ENCODE results near the gene BRINP1. TPM values are rescaled to one million over a fixed set of nuclear protein-coding genes. Genes with fewer than 3 reads are reported as not detected.

The BRINP1 gene
- total RNA-seq, 1 donor from 2014 or later: not detected

DNA sequence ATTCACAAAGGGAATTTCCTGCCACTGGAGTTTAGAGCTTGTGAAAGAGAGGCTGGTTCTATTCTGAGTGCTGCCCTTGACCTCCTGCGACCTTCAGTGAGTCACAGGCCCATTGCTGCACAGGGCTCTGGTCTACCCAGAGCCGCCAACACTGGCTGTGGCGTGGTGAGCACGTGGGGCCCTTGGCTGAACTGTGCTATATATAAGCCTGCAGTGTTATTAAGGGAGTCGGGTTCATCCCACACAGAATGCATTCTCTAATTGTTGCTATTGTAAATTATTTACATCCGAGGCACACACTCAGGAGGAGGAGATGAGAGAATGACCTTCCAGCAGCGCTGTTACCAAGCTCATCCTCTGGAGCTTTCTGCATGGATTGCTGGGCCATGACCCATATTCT, 47.1 kb downstream of the BRINP1 start:
- no peak for DNase-seq (ENCODE audit: low spot score)
- intact Hi-C loops (cut with micrococcal nuclease): no loop called here
- H3K9me3 Mint-ChIP-seq: peaks cover 10% of the 10 kb centered on the region
- H3K4me3 Mint-ChIP-seq (ENCODE audit: low read depth): no peak overlapping the region
- no peak overlapping the region for H3K27ac Mint-ChIP-seq
- no peaks in the 10 kb centered on the region for H3K27me3 Mint-ChIP-seq (ENCODE audit: low read depth)
- H3K4me1 Mint-ChIP-seq (ENCODE audit: low read depth): no peaks in the 10 kb centered on the region
- H3K36me3 Mint-ChIP-seq (ENCODE audit: low read depth): no peaks in the 10 kb centered on the region

DNA sequence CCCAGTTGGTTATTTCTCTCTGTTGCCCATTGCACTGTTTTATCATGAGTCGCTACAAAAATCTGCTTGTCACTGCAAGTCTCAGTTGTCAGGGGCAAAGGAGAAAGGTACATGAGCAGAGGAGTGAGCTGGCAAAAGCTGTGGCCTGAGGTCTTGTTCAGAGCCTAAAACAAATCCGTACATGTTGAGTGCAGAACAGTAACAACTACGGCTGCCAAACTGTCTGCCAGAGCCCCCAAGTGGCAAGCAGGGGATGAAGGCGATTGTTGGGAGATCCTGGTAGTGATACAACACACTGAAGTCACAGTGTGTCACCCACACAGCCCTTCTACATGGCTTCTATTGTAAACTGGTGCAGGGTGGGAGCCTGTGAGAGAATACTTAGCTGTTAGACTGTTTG, 50.9 kb downstream of the BRINP1 start:
- H3K27ac Mint-ChIP-seq: no peak overlapping the region
- no peak for DNase-seq (ENCODE audit: low spot score)
- H3K4me1 Mint-ChIP-seq (ENCODE audit: low read depth): no peaks in the 10 kb centered on the region
- H3K9me3 Mint-ChIP-seq: peaks cover 15% of the 10 kb centered on the region
- no peaks in the 10 kb centered on the region for H3K27me3 Mint-ChIP-seq (ENCODE audit: low read depth)
- intact Hi-C loops (cut with micrococcal nuclease): no loop called here
- H3K36me3 Mint-ChIP-seq (ENCODE audit: low read depth): no peaks in the 10 kb centered on the region
- H3K4me3 Mint-ChIP-seq (ENCODE audit: low read depth): no peak overlapping the region

DNA sequence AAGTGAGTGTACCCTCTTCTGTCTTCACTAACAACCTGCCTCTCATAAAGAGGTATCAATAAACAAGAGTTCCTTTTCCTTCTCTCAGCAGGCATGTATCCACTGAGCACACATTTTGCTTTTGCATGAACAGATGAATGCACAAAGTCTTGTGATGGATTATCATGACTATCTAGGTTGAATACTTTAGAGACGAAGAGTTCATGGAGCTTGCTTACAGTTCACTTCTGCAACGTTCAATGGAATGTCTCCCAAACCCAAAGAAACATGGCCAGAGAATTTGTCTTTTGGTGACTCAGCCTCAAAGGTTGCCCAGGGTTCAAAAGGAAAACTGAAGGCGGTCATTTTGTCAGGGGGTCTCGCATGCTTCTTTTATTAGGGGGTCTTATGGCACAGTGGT, 55.4 kb downstream of the BRINP1 start:
- no peak for DNase-seq (ENCODE audit: low spot score)
- H3K27me3 Mint-ChIP-seq (ENCODE audit: low read depth): no peaks in the 10 kb centered on the region
- no peaks in the 10 kb centered on the region for H3K4me1 Mint-ChIP-seq (ENCODE audit: low read depth)
- intact Hi-C loops (cut with micrococcal nuclease): no loop called here
- peaks cover 5% of the 10 kb centered on the region for H3K9me3 Mint-ChIP-seq
- no peaks in the 10 kb centered on the region for H3K36me3 Mint-ChIP-seq (ENCODE audit: low read depth)
- no peak overlapping the region for H3K4me3 Mint-ChIP-seq (ENCODE audit: low read depth)
- H3K27ac Mint-ChIP-seq: no peak overlapping the region

DNA sequence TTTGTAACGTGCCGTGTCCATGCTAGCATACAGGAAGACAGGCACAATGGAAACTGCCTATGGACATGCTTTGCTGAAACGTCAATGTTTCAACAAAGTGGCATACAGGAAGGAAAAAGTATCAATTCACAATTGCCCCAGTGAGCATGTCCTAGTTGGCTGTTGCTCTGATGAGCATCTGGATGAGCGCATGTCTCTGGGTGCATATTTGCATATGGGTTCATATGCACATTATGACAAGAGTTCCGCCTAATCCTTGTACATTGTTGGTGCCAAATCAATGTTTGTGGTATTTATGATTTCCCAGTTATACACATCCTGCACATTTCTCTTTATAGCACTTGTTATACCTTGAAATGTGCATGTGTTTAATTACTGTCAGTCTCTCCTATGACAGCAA, 58.5 kb downstream of the BRINP1 start:
- no peaks in the 10 kb centered on the region for H3K4me1 Mint-ChIP-seq (ENCODE audit: low read depth)
- H3K27ac Mint-ChIP-seq: no peak overlapping the region
- H3K27me3 Mint-ChIP-seq (ENCODE audit: low read depth): no peaks in the 10 kb centered on the region
- intact Hi-C loops (cut with micrococcal nuclease): no loop called here
- DNase-seq (ENCODE audit: low spot score): no peak
- no peaks in the 10 kb centered on the region for H3K36me3 Mint-ChIP-seq (ENCODE audit: low read depth)
- peaks cover 5% of the 10 kb centered on the region for H3K9me3 Mint-ChIP-seq
- H3K4me3 Mint-ChIP-seq (ENCODE audit: low read depth): no peak overlapping the region

GRCh38 chr9:119307471-119307870, 61.8 kb downstream of the BRINP1 start:
- intact Hi-C loops (cut with micrococcal nuclease): no loop called here
- DNase-seq (ENCODE audit: low spot score): no peak
- Mint-ChIP-seq H3K4me1 (ENCODE audit: low read depth) (no peaks in the 10 kb centered on the region), H3K27me3 (ENCODE audit: low read depth) (no peaks in the 10 kb centered on the region), H3K4me3 (ENCODE audit: low read depth) (no peak overlapping the region), H3K36me3 (ENCODE audit: low read depth) (no peaks in the 10 kb centered on the region), H3K9me3 (no peaks in the 10 kb centered on the region), H3K27ac (no peak overlapping the region)

DNA sequence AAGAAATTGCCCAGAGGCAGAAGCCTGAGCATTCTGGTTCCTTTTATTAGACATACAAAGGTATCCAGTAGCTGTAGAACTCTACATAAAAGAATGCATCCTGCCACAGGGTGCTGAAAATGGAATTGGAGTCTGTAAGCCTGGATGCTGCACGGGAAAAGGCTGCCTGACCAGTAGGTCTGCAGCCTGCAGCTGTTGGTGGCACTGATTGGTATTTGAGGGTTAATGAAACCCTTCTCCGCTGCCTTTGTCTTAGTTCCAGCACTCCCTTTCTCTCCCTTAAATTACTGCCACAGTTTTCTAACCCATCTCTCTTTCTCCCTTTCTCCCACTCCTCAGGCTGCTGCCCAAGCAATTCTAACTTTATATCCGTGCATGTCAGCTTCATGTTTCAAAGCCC, 64.7 kb downstream of the BRINP1 start:
- Mint-ChIP-seq H3K36me3 (ENCODE audit: low read depth) (no peaks in the 10 kb centered on the region), H3K9me3 (no peaks in the 10 kb centered on the region), H3K27ac (no peak overlapping the region), H3K27me3 (ENCODE audit: low read depth) (no peaks in the 10 kb centered on the region), H3K4me1 (ENCODE audit: low read depth) (no peaks in the 10 kb centered on the region), H3K4me3 (ENCODE audit: low read depth) (no peak overlapping the region)
- intact Hi-C loops (cut with micrococcal nuclease): no loop called here
- DNase-seq (ENCODE audit: low spot score): no peak

DNA sequence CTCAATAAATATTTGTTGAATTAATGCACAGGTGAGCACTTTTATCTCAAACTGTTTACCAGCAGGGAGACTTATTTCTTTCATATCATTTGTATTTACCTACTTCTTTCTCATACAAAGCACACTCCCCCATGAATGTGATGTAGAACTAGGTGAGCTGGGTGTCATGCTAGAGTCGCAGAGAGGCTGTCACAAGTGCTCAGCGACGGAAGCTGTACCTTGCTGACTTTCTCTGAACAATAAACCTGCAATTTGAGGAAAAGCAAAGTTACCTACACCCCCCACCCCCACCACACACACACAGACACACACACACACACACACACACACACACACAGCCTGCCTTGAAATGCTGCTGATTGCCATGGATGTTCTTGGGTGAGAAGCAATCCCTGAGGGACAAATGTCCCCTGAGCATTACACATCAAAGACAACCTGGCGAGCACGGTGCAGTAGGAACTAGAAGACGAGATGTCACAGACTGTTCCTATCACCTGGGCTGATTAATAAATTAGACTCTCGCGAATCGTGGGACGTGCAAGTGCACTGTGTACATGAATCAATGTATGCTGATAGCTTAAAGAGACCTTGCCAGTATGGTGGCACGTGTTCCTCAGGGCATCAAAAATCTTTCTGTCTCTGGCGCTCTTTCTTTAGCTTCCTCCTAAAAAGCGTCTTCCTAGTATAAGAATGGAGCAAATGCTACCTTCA, 66.1 kb downstream of the BRINP1 start:
- intact Hi-C loops (cut with micrococcal nuclease): no loop called here
- Mint-ChIP-seq H3K4me3 (ENCODE audit: low read depth) (no peak overlapping the region), H3K27ac (no peak overlapping the region), H3K27me3 (ENCODE audit: low read depth) (no peaks in the 10 kb centered on the region), H3K36me3 (ENCODE audit: low read depth) (no peaks in the 10 kb centered on the region), H3K4me1 (ENCODE audit: low read depth) (no peaks in the 10 kb centered on the region), H3K9me3 (no peaks in the 10 kb centered on the region)
- no peak for DNase-seq (ENCODE audit: low spot score)

DNA sequence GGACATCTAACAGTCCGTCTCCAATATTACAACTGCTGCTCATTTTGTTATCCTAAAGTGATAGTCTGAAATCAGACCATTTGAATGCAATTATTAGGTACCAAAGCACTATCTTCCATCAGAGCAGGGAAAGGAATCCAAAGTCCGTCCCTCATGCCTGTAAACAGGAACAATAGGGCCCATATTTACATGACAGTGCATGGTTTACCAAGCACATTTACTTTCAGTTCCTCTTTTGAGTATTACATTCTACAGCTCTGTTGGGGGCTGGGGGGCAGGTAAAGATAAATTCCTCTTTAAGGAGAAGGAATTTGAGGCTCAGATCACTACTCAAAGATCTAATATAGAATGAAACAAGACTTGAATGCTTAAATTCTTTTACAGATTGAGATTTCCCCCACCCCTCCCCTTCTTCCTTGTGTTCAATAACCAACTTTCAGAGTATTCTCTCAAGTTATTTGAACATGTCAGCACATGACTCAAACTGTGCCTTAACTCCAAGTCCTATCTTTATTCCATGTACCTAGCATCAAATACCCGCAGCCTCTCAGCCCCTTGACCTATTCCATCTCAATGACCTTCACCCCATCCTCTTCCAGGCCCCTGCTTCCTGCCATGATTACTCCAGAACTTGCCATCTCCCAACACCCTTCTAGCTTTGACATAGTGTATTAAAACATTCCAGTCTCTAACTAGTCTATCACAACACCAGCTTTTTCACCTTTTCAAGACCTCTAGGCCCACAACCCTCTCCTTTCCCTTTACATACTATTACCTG, 71.0 kb downstream of the BRINP1 start:
- Mint-ChIP-seq H3K27ac (no peak overlapping the region), H3K27me3 (ENCODE audit: low read depth) (no peaks in the 10 kb centered on the region)
- intact Hi-C loops (cut with micrococcal nuclease): no loop called here

DNA sequence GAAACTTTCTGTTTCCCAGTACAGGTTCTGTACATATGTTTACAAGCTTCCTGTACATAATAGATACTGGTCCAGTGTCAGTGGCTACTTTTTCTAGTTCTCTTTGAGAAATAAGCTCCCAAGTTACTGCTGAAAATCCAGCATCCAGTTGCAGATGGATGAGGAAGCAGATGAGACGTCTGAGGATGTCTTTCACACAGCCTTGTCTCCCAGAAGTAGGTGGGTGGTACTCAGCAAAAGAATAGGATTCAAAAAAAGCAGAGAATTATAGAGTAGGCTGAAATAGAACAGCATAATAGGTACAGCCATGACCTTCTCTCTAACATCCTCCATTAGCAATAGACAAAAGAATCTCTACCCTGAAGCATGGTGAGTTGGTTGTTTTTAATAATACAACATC, 77.7 kb downstream of the BRINP1 start:
- Mint-ChIP-seq H3K27me3 (ENCODE audit: low read depth) (no peaks in the 10 kb centered on the region), H3K36me3 (ENCODE audit: low read depth) (no peaks in the 10 kb centered on the region), H3K9me3 (no peaks in the 10 kb centered on the region), H3K4me1 (ENCODE audit: low read depth) (no peaks in the 10 kb centered on the region), H3K4me3 (ENCODE audit: low read depth) (no peak overlapping the region), H3K27ac (no peak overlapping the region)
- intact Hi-C loops (cut with micrococcal nuclease): loop anchor here (2.0 kb wide), 1 partner anchor 769 kb away; no protein-coding TSS in a partner anchor
- DNase-seq (ENCODE audit: low spot score): no peak

More for the DNA sequence above, 71.0 kb downstream of the BRINP1 start:
- DNase-seq (ENCODE audit: low spot score): no peak
- no peaks in the 10 kb centered on the region for H3K36me3 Mint-ChIP-seq (ENCODE audit: low read depth)
- no peak overlapping the region for H3K4me3 Mint-ChIP-seq (ENCODE audit: low read depth)
- H3K4me1 Mint-ChIP-seq (ENCODE audit: low read depth): no peaks in the 10 kb centered on the region
- H3K9me3 Mint-ChIP-seq: no peaks in the 10 kb centered on the region

DNA sequence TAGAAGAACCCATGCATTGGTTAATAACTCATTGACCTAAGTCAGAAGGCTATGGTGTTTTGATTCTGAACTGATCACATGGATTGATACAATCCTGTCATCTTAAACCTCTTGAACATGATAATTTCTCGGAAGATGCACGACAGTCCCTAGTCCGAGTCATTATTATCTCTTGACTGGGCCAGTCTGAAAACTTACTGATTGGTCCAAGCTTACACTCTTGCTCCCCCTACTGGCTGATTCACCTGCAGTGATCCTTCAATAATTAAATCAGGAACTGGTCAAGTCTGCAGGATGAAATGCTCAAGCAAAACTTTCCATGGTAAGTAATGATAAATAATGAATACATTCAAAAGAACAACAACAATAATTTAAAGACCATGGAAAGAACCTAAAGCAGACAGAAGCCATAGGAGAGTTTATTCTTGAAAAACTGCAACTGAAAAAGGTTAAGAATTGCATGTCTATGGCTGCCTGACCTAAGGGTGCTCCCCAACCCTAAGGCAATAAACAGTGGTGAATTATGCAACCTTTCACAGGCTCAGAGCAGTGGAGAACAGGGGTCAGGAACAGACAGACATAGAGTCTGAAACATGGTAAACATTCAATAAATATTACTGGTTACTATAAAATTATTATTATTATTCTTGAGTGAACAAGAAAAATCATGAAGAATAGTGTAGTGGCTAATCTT, 79.3 kb downstream of the BRINP1 start:
- Mint-ChIP-seq H3K9me3 (no peaks in the 10 kb centered on the region), H3K4me3 (ENCODE audit: low read depth) (no peak overlapping the region), H3K4me1 (ENCODE audit: low read depth) (no peaks in the 10 kb centered on the region), H3K27me3 (ENCODE audit: low read depth) (no peaks in the 10 kb centered on the region), H3K36me3 (ENCODE audit: low read depth) (no peaks in the 10 kb centered on the region), H3K27ac (no peak overlapping the region)
- intact Hi-C loops (cut with micrococcal nuclease): loop anchor here (2.0 kb wide), 1 partner anchor 767 kb away; no protein-coding TSS in a partner anchor
- no peak for DNase-seq (ENCODE audit: low spot score)

- H3K4me1 Mint-ChIP-seq (ENCODE audit: low read depth): no peaks in the 10 kb centered on the region
- H3K36me3 Mint-ChIP-seq (ENCODE audit: low read depth): no peaks in the 10 kb centered on the region
- no peaks in the 10 kb centered on the region for H3K9me3 Mint-ChIP-seq
- no peak overlapping the region for H3K4me3 Mint-ChIP-seq (ENCODE audit: low read depth)
- H3K27ac Mint-ChIP-seq: no peak overlapping the region
- no peak for DNase-seq (ENCODE audit: low spot score)
- H3K27me3 Mint-ChIP-seq (ENCODE audit: low read depth): peaks cover 5% of the 10 kb centered on the region
- intact Hi-C loops (cut with micrococcal nuclease): no loop called here
Observed at GRCh38 chr9:119284587-119285337, 84.5 kb downstream of the BRINP1 start.

GRCh38 chr9:119284118-119284517, 85.1 kb downstream of the BRINP1 start:
- no peak overlapping the region for H3K4me3 Mint-ChIP-seq (ENCODE audit: low read depth)
- no peaks in the 10 kb centered on the region for H3K4me1 Mint-ChIP-seq (ENCODE audit: low read depth)
- intact Hi-C loops (cut with micrococcal nuclease): no loop called here

More at GRCh38 chr9:119284118-119284517, 85.1 kb downstream of the BRINP1 start:
- no peaks in the 10 kb centered on the region for H3K36me3 Mint-ChIP-seq (ENCODE audit: low read depth)
- peaks cover 5% of the 10 kb centered on the region for H3K27me3 Mint-ChIP-seq (ENCODE audit: low read depth)
- H3K27ac Mint-ChIP-seq: no peak overlapping the region
- H3K9me3 Mint-ChIP-seq: no peaks in the 10 kb centered on the region
- DNase-seq (ENCODE audit: low spot score): no peak

All from activated T-helper 2 cell treated with anti-CD3 and anti-CD28 coated beads, Interferon-gamma antibody, Interleukin-2, Interleukin-4, amounts not matched to agents 10 μg/mL and 5 μg/mL and 100 μg/mL, durations not matched to agents 14 hours and 24 hours and 36 hours (primary cell).